ENCODE data around the gene TARS1. TPM values are rescaled to one million over a fixed set of nuclear protein-coding genes. Genes with fewer than 3 reads are reported as not detected.

Gene TARS1
- total RNA-seq, 1 experiment from 2014 or later: 417 TPM

DNA sequence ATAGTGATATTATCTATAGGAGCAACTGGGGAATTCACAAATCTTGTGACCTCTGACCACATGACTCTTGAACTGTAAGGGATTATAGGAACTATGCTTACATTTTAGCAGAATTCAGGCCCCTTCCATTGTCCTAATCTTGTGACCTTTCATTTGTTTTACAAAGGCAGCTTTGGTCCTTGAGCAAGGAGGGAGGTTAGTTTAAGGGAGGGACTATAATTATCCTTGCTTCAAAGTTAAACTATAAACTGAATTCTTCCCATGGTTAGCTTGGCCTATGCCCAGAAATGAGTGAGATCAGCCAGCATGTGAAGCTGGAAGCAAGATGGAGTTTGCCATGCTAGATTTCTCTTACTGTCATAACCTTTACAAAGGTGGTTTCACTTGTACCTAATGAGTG, 51.2 kb downstream of the TARS1 start:
- peak overlapping the region in 1 of 3 experiments; percentile 22; a peak in 1 of 7 replicates for H3K27ac Mint-ChIP-seq
- TF ChIP-seq, protein P1, sequence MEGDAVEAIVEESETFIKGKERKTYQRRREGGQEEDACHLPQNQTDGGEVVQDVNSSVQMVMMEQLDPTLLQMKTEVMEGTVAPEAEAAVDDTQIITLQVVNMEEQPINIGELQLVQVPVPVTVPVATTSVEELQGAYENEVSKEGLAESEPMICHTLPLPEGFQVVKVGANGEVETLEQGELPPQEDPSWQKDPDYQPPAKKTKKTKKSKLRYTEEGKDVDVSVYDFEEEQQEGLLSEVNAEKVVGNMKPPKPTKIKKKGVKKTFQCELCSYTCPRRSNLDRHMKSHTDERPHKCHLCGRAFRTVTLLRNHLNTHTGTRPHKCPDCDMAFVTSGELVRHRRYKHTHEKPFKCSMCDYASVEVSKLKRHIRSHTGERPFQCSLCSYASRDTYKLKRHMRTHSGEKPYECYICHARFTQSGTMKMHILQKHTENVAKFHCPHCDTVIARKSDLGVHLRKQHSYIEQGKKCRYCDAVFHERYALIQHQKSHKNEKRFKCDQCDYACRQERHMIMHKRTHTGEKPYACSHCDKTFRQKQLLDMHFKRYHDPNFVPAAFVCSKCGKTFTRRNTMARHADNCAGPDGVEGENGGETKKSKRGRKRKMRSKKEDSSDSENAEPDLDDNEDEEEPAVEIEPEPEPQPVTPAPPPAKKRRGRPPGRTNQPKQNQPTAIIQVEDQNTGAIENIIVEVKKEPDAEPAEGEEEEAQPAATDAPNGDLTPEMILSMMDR (conservative IDR thresholded peaks at IDR 0.05): no peak
- no peak overlapping the region for H2BK5ac ChIP-seq (ENCODE audit: insufficient read length, low read length)
- no peaks in the 10 kb centered on the region for H3K9me3 ChIP-seq (ENCODE audit: control insufficient read depth, low read depth, low read length)
- H3K23me2 ChIP-seq (ENCODE audit: insufficient read length, low read depth, low read length, poor library complexity, severe bottlenecking): no peaks in the 10 kb centered on the region
- H3K14ac ChIP-seq (ENCODE audit: insufficient read depth, low read length): no peak overlapping the region
- no peak overlapping the region for H3T11ph ChIP-seq (ENCODE audit: low read length)
- no peak for DNase-seq
- H3K4me3 Mint-ChIP-seq: no peak overlapping the region
- H3K79me1 ChIP-seq (ENCODE audit: insufficient read depth, low read depth, low read length, poor library complexity, severe bottlenecking): no peaks in the 10 kb centered on the region
- no peak overlapping the region for H3K56ac ChIP-seq (ENCODE audit: insufficient read length, low read depth, low read length)
- peaks cover 2 to 5% of the 10 kb centered on the region in 2 experiments; a peak in 4 of 5 replicates for H3K9me3 Mint-ChIP-seq
- no peaks in the 10 kb centered on the region for H3K27me3 Mint-ChIP-seq (ENCODE audit: low read depth)
- H3K27me3 ChIP-seq (ENCODE audit: insufficient read depth, low read length): no peaks in the 10 kb centered on the region
- no peak overlapping the region for H3K27ac ChIP-seq (ENCODE audit: insufficient read length, low read depth, low read length)
- H4K91ac ChIP-seq (ENCODE audit: insufficient read length, low read depth, low read length): no peak overlapping the region
- no peak overlapping the region for H3K18ac ChIP-seq (ENCODE audit: insufficient read length, low read depth, low read length)
- H3K79me2 ChIP-seq (ENCODE audit: insufficient read depth, low read length): no peaks in the 10 kb centered on the region
- no peak overlapping the region for H2BK120ac ChIP-seq (ENCODE audit: low read depth, low read length, poor library complexity, severe bottlenecking)
- H3K4ac ChIP-seq (ENCODE audit: low read depth, low read length): no peak overlapping the region
- H3K4me2 ChIP-seq (ENCODE audit: insufficient read depth, insufficient read length, low read length): no peak overlapping the region
- peaks cover 31 to 38% of the 10 kb centered on the region in 2 experiments for H3K4me1 Mint-ChIP-seq
- no peaks in the 10 kb centered on the region for H4K20me1 ChIP-seq (ENCODE audit: control insufficient read depth, insufficient read depth, insufficient read length)
- H3K23ac ChIP-seq (ENCODE audit: insufficient read length, low read depth, low read length): no peak overlapping the region
- no peak overlapping the region for H4K8ac ChIP-seq (replicated peaks; ENCODE audit: insufficient read length, low read depth, low read length)
- no peak overlapping the region for H3K9ac ChIP-seq (ENCODE audit: extremely low read depth, insufficient read length, low read length)
- no peak overlapping the region for H2BK15ac ChIP-seq (ENCODE audit: low read depth, low read length)
- H3K4me1 ChIP-seq (ENCODE audit: insufficient read depth, low read length): no peaks in the 10 kb centered on the region
- H2AK5ac ChIP-seq (ENCODE audit: insufficient read length, low read length): no peak overlapping the region
- H2AFZ ChIP-seq (ENCODE audit: low read length): no peak overlapping the region
- no peak overlapping the region for H2BK12ac ChIP-seq (ENCODE audit: insufficient read length, low read depth, low read length)
- peaks cover 5 to 20% (median 13%) of the 10 kb centered on the region in 3 experiments for H3K36me3 Mint-ChIP-seq (ENCODE audit: insufficient read depth in 1 of 3, low read depth in 3 of 3)
- no peak overlapping the region for H2BK20ac ChIP-seq (ENCODE audit: low read depth, low read length, poor library complexity, severe bottlenecking)
- H4K5ac ChIP-seq (ENCODE audit: insufficient read length, low read depth, low read length): no peak overlapping the region
